ENCODE data around the gene GAB3. TPM values are rescaled to one million over a fixed set of nuclear protein-coding genes. Genes with fewer than 3 reads are reported as not detected.
A peak's percentile ranks its signal among the peaks of the same experiment; 100 is the strongest.

GAB3 gene
- total and polyA plus RNA-seq, 9 of the 15 experiments (the other 6 are each of a cell fraction or from before 2014, with no cell fraction given) = 16.1 to 31.4 (median 20.2) TPM

GRCh38 chrX:154762537-154763296 lies 11.8 kb upstream of the GAB3 start, which contains the start of gene DKC1 (continued):
- TF ChIP-seq ZNF280B (CRISPR knock-in tag; IDR thresholded peaks at IDR 0.05) (no peak), NFE2L1 (tag; IDR thresholded peaks at IDR 0.05; ENCODE audit: borderline replicate concordance, low read depth) (no peak), HINFP (tag; conservative IDR thresholded peaks at IDR 0.05; ENCODE audit: low read depth) (no peak), ZNF592 (IDR thresholded peaks at IDR 0.05) (no peak; the same call in 1 of the 2 replicates), POLR3A (IDR thresholded peaks at IDR 0.05; ENCODE audit: borderline replicate concordance, extremely low read depth, insufficient read depth, insufficient read length) (no peak), ATF7 (IDR thresholded peaks at IDR 0.05) (peak; percentile 71), CHAMP1 (IDR thresholded peaks at IDR 0.05) (no peak), CEBPG (CRISPR knock-in tag; IDR thresholded peaks at IDR 0.05) (peak; percentile 97), CEBPG (tag; conservative IDR thresholded peaks at IDR 0.05 in 1 of 2, IDR thresholded peaks at IDR 0.05 in 1 of 2) (peak; percentile 90 to 92), SRSF7 (optimal IDR thresholded peaks at IDR 0.05; ENCODE audit: low read depth, low read length) (no peak), PTRF (tag; IDR thresholded peaks at IDR 0.05) (no peak), ZNF197 (CRISPR knock-in tag; IDR thresholded peaks at IDR 0.05; ENCODE audit: low read depth) (no peak), CC2D1A (IDR thresholded peaks at IDR 0.05) (no peak), ZNF253 (CRISPR knock-in tag; conservative IDR thresholded peaks at IDR 0.05) (no peak), BRCA1 (IDR thresholded peaks at IDR 0.05) (no peak), BRCA1 (CRISPR knock-in tag; IDR thresholded peaks at IDR 0.05) (no peak), SMARCA4 (IDR thresholded peaks at IDR 0.05) (no peak), ZNF77 (CRISPR knock-in tag; IDR thresholded peaks at IDR 0.05) (no peak), SOX6 (IDR thresholded peaks at IDR 0.05) (no peak), ZNF41 (CRISPR knock-in tag; conservative IDR thresholded peaks at IDR 0.05) (no peak)

All from K562 (cell line).